ENCODE results near the gene SPATC1L.
"Not testable (repeated sequence)": the region's sequence is repeated elsewhere in the genome, so short reads cannot be mapped to it uniquely, and the experiment has no call there.

SPATC1L gene

DNA sequence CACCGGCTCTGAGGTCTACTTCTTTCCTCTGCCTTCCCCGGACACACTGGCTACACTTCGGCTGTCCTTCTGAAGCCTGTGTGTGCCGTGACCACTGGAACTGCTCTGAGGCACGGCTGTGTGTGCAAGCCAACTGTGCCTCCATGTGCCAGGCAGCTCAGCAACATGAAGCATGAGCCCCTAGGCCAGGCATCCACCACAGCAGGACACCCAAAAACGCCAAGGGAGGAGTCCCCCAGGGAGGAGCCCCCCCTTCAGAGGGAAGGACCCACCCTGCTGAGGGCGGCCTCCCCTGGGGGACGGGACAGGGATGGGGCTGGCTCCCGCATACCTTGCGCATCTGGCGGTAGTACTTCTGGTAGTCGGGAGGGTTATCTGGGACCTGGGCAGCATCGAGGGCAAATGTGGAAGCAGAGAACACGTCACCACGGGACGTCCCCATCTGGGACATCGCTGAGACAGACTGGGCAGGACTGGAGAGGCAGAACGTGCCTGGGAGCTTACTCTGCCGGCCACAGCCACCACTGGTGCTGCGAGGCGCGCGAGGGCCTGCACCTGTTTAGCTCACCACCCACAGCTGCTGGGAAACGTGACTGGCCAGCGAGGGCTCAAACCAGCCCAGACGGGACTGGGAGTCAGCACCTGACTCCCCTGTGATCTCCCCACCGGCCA is 23.8 kb upstream of the SPATC1L start:
- H3K4me3 ChIP-seq (ENCODE audit: low read depth in 1 of 5, low read length in 5 of 5) = no peak overlapping the region
- H3K27ac ChIP-seq (ENCODE audit: low read depth, low read length) = no peak overlapping the region
- peaks cover 0 to 2% (median 0%) of the 10 kb centered on the region in 5 donors for H3K4me1 ChIP-seq (ENCODE audit: control insufficient read depth in 5 of 5, insufficient read depth in 5 of 5, low read length in 5 of 5)
- peaks cover 7 to 93% (median 89%) of the 10 kb centered on the region in 5 donors for H3K36me3 ChIP-seq (ENCODE audit: control insufficient read depth in 5 of 5, insufficient read depth in 5 of 5, low read length in 5 of 5)
- H3K9me3 ChIP-seq (ENCODE audit: control insufficient read depth in 5 of 5, low read length in 5 of 5) = no peaks in the 10 kb centered on the region
- H3K9ac ChIP-seq (ENCODE audit: low read length in 5 of 5) = no peak overlapping the region
- H3K27me3 ChIP-seq (ENCODE audit: control insufficient read depth in 5 of 5, insufficient read depth in 4 of 5, low read length in 5 of 5) = no peaks in the 10 kb centered on the region

DNA sequence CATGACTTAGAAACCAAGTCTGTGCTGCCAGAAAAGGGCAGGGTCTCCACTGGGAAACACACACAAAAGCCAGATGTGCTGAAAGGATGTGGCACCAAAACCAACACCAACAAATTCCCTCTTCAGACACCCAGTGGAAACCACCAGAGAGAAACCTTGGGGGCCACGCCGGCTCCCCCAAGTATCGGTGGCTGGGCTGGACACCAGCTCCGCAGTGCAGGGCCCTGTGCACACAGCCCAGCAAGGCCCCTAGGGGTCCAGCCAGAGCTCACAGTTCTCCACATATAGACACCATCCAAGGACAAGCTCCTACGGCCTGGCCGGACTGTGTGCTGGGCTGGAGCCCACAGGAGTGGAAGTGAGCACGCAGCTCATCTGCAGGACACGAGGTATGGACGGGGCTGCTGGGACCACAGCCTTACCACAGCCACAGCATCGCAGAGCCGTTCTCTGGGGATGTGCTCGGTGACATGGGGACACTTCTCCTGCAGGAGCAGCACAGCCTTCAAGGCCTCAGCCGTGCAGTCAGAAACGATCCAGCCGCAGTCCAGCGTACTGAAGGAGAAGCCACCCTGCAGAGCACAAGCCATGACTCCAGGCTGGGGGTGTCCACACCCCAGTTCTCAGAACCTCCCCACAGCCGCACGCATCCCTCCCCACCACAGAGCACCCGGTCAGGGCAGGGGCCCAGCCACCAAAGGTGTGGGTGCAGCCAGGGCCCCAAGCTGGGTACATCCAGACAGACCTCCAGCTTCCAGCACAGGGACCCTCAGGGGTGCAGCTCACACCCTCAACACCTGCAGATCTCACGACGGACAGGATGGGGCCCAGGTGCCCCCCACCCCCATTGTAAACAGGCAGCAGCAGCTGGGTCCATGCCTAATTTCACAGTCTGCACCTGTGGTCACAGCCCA is 23.0 kb upstream of the SPATC1L start:
- Histone ChIP-seq H3K9me3 (ENCODE audit: control insufficient read depth in 5 of 5, low read length in 5 of 5) (no peaks in the 10 kb centered on the region), H3K27ac (ENCODE audit: low read depth, low read length) (no peak overlapping the region), H3K27me3 (ENCODE audit: control insufficient read depth in 5 of 5, insufficient read depth in 4 of 5, low read length in 5 of 5) (no peaks in the 10 kb centered on the region), H3K36me3 (ENCODE audit: control insufficient read depth in 5 of 5, insufficient read depth in 5 of 5, low read length in 5 of 5) (peaks cover 7 to 91% (median 86%) of the 10 kb centered on the region in 5 donors), H3K4me1 (ENCODE audit: control insufficient read depth in 5 of 5, insufficient read depth in 5 of 5, low read length in 5 of 5) (peaks cover 0 to 9% (median 0%) of the 10 kb centered on the region in 5 donors), H3K4me3 (ENCODE audit: low read depth in 1 of 5, low read length in 5 of 5) (no peak overlapping the region), H3K9ac (ENCODE audit: low read length in 5 of 5) (no peak overlapping the region)

DNA sequence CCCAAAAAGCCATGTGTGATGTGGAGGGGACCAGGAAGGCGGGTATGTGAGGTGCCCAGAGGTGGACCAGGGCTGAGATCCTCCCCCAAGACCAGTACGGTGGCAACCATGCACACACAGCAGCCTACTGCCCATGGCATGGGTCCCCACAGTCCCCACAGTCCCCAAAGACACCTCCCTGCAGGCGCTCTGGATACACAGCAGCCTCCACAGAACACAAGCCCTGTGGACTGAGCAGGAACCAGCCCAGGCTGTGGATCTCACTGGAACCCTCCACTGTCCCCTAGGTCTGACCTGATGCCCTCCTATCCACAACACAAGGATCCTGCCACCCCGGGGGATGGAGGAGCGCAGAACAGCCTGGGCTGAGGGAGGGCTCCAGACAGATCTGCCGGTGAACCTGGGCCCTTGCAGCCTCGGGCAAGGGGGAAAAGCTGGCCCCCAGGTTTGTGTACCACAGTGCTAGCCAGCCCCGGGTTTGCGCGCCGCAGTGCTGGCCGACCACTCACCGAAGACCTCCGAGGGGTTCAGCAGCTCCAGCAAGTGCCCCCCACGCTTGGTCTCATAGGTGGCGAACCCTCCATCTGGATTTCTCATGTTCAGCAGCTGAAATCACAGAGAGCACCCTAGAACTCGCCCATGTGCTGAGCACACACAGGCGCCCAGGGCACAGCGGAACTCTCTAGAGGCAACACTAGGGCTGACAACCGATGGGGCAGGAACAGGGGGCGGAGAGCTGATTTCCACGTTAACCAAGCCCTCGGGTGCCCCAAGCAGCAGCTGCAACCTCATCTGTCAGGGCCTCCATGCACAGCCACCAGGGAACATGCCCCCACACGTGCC is 22.1 kb upstream of the SPATC1L start:
- H3K9me3 ChIP-seq (ENCODE audit: control insufficient read depth in 5 of 5, low read length in 5 of 5) = no peaks in the 10 kb centered on the region
- no peak overlapping the region for H3K4me3 ChIP-seq (ENCODE audit: low read depth in 1 of 5, low read length in 5 of 5)
- no peak overlapping the region for H3K9ac ChIP-seq (ENCODE audit: low read length in 5 of 5)
- no peaks in the 10 kb centered on the region for H3K27me3 ChIP-seq (ENCODE audit: control insufficient read depth in 5 of 5, insufficient read depth in 4 of 5, low read length in 5 of 5)
- peaks cover 7 to 82% (median 79%) of the 10 kb centered on the region in 5 donors for H3K36me3 ChIP-seq (ENCODE audit: control insufficient read depth in 5 of 5, insufficient read depth in 5 of 5, low read length in 5 of 5)
- no peak overlapping the region for H3K27ac ChIP-seq (ENCODE audit: low read depth, low read length)
- peaks cover 0 to 9% (median 0%) of the 10 kb centered on the region in 5 donors for H3K4me1 ChIP-seq (ENCODE audit: control insufficient read depth in 5 of 5, insufficient read depth in 5 of 5, low read length in 5 of 5)

DNA sequence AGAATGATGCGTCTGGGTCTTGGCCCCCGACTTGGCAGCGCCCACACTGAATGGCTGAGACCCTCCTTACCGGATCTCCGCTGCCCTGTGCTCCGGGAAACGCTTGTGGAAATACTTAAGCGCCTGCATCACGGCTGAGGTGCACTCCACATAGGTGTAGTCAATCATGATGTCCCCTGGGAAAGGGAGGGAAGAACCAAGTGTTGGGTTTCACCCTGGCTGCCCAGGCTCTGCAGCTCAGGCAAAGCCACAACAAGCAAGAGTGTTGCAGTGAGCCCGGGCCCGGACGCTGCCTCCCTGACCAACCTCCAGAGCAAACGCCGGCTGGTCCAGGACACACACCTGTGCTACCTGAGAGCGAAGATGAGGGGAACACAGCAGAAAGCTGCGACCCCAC is 21.5 kb upstream of the SPATC1L start:
- no peak overlapping the region for H3K9ac ChIP-seq (ENCODE audit: low read length in 5 of 5)
- H3K4me1 ChIP-seq (ENCODE audit: control insufficient read depth in 5 of 5, insufficient read depth in 5 of 5, low read length in 5 of 5) = peaks cover 0 to 9% (median 0%) of the 10 kb centered on the region in 5 donors
- no peaks in the 10 kb centered on the region for H3K27me3 ChIP-seq (ENCODE audit: control insufficient read depth in 5 of 5, insufficient read depth in 4 of 5, low read length in 5 of 5)
- no peak overlapping the region for H3K4me3 ChIP-seq (ENCODE audit: low read depth in 1 of 5, low read length in 5 of 5)
- no peaks in the 10 kb centered on the region for H3K9me3 ChIP-seq (ENCODE audit: control insufficient read depth in 5 of 5, low read length in 5 of 5)
- H3K27ac ChIP-seq (ENCODE audit: low read depth, low read length) = no peak overlapping the region
- H3K36me3 ChIP-seq (ENCODE audit: control insufficient read depth in 5 of 5, insufficient read depth in 5 of 5, low read length in 5 of 5) = peaks cover 7 to 82% (median 78%) of the 10 kb centered on the region in 5 donors

DNA sequence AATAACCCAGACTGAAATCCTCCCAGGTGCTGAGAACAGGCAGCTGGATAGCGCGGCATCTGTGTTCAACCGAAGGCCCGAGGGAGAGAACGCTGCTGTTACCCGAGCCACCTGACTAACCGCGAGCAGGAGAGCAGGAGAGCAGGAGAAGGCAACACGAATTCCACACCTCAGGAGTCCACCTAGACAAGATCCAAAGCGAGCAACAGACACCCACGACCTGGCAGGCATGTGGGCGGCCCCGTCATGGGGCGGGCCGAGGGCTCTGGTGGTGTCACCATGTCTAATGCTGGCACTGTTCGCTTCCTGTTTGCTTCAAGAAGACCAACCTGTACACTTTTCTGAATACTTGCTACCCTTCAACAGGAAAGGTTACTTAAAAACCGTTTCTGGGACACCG is 20.9 kb upstream of the SPATC1L start:
- Histone ChIP-seq H3K27me3 (ENCODE audit: control insufficient read depth in 5 of 5, insufficient read depth in 4 of 5, low read length in 5 of 5) (no peaks in the 10 kb centered on the region), H3K9ac (ENCODE audit: low read length in 5 of 5) (no peak overlapping the region), H3K4me3 (ENCODE audit: low read depth in 1 of 5, low read length in 5 of 5) (no peak overlapping the region), H3K36me3 (ENCODE audit: control insufficient read depth in 5 of 5, insufficient read depth in 5 of 5, low read length in 5 of 5) (peaks cover 13 to 82% (median 78%) of the 10 kb centered on the region in 5 donors), H3K27ac (ENCODE audit: low read depth, low read length) (no peak overlapping the region), H3K4me1 (ENCODE audit: control insufficient read depth in 5 of 5, insufficient read depth in 5 of 5, low read length in 5 of 5) (peaks cover 0 to 9% (median 0%) of the 10 kb centered on the region in 5 donors), H3K9me3 (ENCODE audit: control insufficient read depth in 5 of 5, low read length in 5 of 5) (no peaks in the 10 kb centered on the region)

DNA sequence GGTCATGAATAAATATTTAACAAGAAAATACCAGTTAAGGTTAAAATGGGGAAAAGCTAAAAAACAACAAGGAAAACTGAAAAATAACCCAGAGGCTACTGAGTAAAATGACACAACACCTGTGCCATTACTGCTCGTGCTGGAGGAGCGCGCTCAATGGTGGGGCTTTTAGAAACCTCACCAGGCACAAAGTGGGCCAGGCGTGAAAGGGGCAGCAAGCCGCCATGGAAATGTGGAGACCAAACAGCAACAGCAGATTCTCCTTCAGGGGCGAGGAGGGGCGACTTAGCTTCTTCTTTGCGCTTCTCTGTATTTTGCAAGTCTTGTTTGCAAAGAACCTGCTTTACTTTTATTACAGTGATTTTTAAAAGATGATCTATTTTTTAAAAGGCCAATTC is 18.9 kb upstream of the SPATC1L start:
- Histone ChIP-seq H3K27me3 (ENCODE audit: control insufficient read depth in 5 of 5, insufficient read depth in 4 of 5, low read length in 5 of 5) (no peaks in the 10 kb centered on the region), H3K4me3 (ENCODE audit: low read depth in 1 of 5, low read length in 5 of 5) (no peak overlapping the region), H3K9ac (ENCODE audit: low read length in 5 of 5) (no peak overlapping the region), H3K27ac (ENCODE audit: low read depth, low read length) (no peak overlapping the region), H3K4me1 (ENCODE audit: control insufficient read depth in 5 of 5, insufficient read depth in 5 of 5, low read length in 5 of 5) (peaks cover 0 to 9% (median 0%) of the 10 kb centered on the region in 5 donors), H3K36me3 (ENCODE audit: control insufficient read depth in 5 of 5, insufficient read depth in 5 of 5, low read length in 5 of 5) (peaks cover 17 to 82% (median 70%) of the 10 kb centered on the region in 5 donors), H3K9me3 (ENCODE audit: control insufficient read depth in 5 of 5, low read length in 5 of 5) (no peaks in the 10 kb centered on the region)

DNA sequence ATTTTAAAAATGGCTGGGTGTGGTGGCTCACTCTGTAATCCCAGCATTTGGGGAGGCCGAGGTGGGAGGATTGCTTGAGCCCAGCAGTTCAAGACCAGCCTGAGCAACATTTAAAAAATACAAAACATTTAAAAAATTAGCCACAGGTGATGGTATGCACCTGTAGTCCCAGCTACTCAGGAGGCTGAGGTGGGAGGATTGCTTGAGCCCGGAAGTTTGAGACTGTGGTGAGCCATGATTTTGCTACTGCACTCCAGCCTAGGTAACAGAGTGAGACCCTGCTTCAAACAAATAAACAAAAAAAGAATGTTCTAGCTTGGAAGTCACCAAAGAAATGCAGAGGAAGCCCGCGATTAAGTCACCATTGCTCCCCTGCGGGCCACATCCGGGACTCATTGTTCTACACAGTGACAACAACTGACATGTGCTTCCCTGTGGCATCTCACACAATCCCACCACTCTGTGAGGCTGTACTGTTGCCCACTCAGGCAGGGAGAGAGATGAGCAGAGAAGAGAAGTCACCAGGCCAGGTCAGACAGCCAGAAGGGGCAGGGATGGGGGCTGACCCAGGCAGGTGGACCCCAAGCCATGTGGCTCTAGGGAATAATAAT is 18.4 kb upstream of the SPATC1L start:
- Histone ChIP-seq H3K36me3 (ENCODE audit: control insufficient read depth in 5 of 5, insufficient read depth in 5 of 5, low read length in 5 of 5) (peaks cover 17 to 82% (median 68%) of the 10 kb centered on the region in 5 donors), H3K4me1 (ENCODE audit: control insufficient read depth in 5 of 5, insufficient read depth in 5 of 5, low read length in 5 of 5) (peaks cover 0 to 9% (median 0%) of the 10 kb centered on the region in 5 donors), H3K27me3 (ENCODE audit: control insufficient read depth in 5 of 5, insufficient read depth in 4 of 5, low read length in 5 of 5) (no peaks in the 10 kb centered on the region), H3K9ac (ENCODE audit: low read length in 5 of 5) (no peak overlapping the region), H3K4me3 (ENCODE audit: low read depth in 1 of 5, low read length in 5 of 5) (no peak overlapping the region), H3K9me3 (ENCODE audit: control insufficient read depth in 5 of 5, low read length in 5 of 5) (no peaks in the 10 kb centered on the region), H3K27ac (ENCODE audit: low read depth, low read length) (no peak overlapping the region)

DNA sequence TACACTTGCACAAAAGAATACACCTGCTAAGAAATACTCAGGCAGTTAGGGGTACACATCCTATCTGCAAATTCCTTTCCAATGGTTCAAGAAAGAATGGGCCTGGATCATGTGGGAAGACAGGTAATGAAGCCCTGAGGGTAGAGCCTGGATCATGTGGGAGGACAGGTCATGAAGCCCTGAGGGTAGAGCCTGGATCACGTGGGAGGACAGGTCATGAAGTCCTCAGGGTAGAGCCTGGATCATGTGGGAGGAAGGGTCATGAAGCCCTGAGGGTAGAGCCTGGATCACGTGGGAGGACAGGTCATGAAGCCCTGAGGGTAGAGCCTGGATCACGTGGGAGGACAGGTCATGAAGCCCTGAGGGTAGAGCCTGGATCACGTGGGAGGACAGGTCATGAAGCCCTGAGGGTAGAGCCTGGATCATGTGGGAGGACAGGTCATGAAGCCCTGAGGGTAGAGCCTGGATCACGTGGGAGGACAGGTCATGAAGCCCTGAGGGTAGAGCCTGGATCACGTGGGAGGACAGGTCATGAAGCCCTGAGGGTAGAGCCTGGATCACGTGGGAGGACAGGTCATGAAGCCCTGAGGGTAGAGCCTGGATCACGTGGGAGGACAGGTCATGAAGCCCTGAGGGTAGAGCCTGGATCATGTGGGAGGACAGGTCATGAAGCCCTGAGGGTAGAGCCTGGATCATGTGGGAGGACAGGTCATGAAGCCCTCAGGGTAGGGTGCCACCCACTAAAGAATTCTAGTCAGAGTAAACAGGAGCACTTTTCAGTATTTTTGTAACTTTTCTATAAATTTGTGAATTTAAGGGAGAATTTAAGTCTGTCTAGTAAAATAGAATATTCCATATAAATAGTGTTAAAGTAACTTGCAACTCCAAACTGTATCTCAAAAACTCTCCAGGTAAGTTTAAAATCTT is 16.9 kb upstream of the SPATC1L start:
- H3K9ac ChIP-seq (ENCODE audit: low read length in 5 of 5); H3K27me3 ChIP-seq (ENCODE audit: control insufficient read depth in 5 of 5, insufficient read depth in 4 of 5, low read length in 5 of 5); H3K4me3 ChIP-seq (ENCODE audit: low read depth in 1 of 5, low read length in 5 of 5); H3K27ac ChIP-seq (ENCODE audit: low read depth, low read length); H3K9me3 ChIP-seq (ENCODE audit: control insufficient read depth in 5 of 5, low read length in 5 of 5); H3K4me1 ChIP-seq (ENCODE audit: control insufficient read depth in 5 of 5, insufficient read depth in 5 of 5, low read length in 5 of 5): not testable (repeated sequence)
- H3K36me3 ChIP-seq (ENCODE audit: control insufficient read depth in 5 of 5, insufficient read depth in 5 of 5, low read length in 5 of 5) = peaks cover 21 to 81% (median 68%) of the 10 kb centered on the region in 5 donors
